ENCODE measurements around the gene FANCI. TPM values are rescaled to one million over a fixed set of nuclear protein-coding genes. Genes with fewer than 3 reads are reported as not detected.

The FANCI gene
- total and polyA plus RNA-seq, 2 of the 4 experiments (the other 2 are of a cell fraction), result 13.2 to 34.2 TPM

GRCh38 chr15:89244574-89244903 lies 760 bp downstream of the FANCI start:
- peaks cover 3% of the 10 kb centered on the region for H3K4me1 ChIP-seq (ENCODE audit: control insufficient read depth, insufficient read depth, low read length)
- H2AFZ ChIP-seq (replicated peaks; ENCODE audit: low read length, poor library complexity), result peak overlapping the region; percentile 99
- no peak for ATAC-seq (ENCODE audit: low read depth)
- no peaks in the 10 kb centered on the region for H3K27me3 ChIP-seq (ENCODE audit: control insufficient read depth, insufficient read depth, low read length)
- H2BK15ac ChIP-seq (ENCODE audit: low read depth, low read length), result no peak overlapping the region
- peak overlapping the region; percentile 61 to 83 for H4K8ac ChIP-seq (ENCODE audit: low read depth in 2 of 2, low read length in 2 of 2)
- H2BK5ac ChIP-seq (ENCODE audit: low read depth, low read length, poor library complexity, severe bottlenecking), result no peak overlapping the region
- TF ChIP-seq CEBPB (IDR thresholded peaks at IDR 0.05; ENCODE audit: low read depth, low read length), result no peak
- no peak for TF ChIP-seq NFE2L2 (IDR thresholded peaks at IDR 0.05; ENCODE audit: low read depth, low read length)
- no peak for TF ChIP-seq BHLHE40 (IDR thresholded peaks at IDR 0.05; ENCODE audit: low read depth, low read length)
- TF ChIP-seq MXI1 (IDR thresholded peaks at IDR 0.05; ENCODE audit: borderline replicate concordance, low read depth, low read length), result no peak
- no peak for TF ChIP-seq USF2 (IDR thresholded peaks at IDR 0.05; ENCODE audit: low read depth, low read length)
- no peak for TF ChIP-seq MAZ (IDR thresholded peaks at IDR 0.05; ENCODE audit: borderline replicate concordance, low read depth, low read length)
- TF ChIP-seq CTCF (conservative IDR thresholded peaks at IDR 0.05; ENCODE audit: low read depth, low read length), result no peak
- TF ChIP-seq CHD1 (IDR thresholded peaks at IDR 0.05; ENCODE audit: low read depth, low read length), result no peak
- no peak for TF ChIP-seq RFX5 (IDR thresholded peaks at IDR 0.05; ENCODE audit: low read depth, low read length)
- TF ChIP-seq ELK1 (IDR thresholded peaks at IDR 0.05; ENCODE audit: borderline replicate concordance, low read depth, low read length), result no peak
- no peak for TF ChIP-seq POLR2A (IDR thresholded peaks at IDR 0.05; ENCODE audit: low read depth, low read length)
- no peak for TF ChIP-seq FOS (IDR thresholded peaks at IDR 0.05; ENCODE audit: low read depth, low read length)
- BruUV-seq (replicated peaks), result no TSS peak
- H3K4ac ChIP-seq (ENCODE audit: low read depth, low read length), result peak overlapping the region; percentile 56; the same call in 1 of the 2 replicates
- peaks cover 3% of the 10 kb centered on the region; the same call in 1 of the 2 replicates for H3K9me1 ChIP-seq (ENCODE audit: insufficient read depth, low read length)
- in situ Hi-C loops (cut with MboI; ENCODE audit: low sequenced_read_pairs), result no loop called here
- no peak overlapping the region for H2BK120ac ChIP-seq (ENCODE audit: low read depth, low read length)
- H3K9me3 ChIP-seq (ENCODE audit: control insufficient read depth, insufficient read depth, low read length), result no peaks in the 10 kb centered on the region
- H3K56ac ChIP-seq (ENCODE audit: extremely low read depth, insufficient read depth, low read length), result peak overlapping the region; percentile 65
- ChIA-PET CTCF (interaction anchor here (0.6 to 2.6 kb wide), 4 partner anchors 8 to 758 kb away, joined by 3 to 13 read pairs (median 8); no protein-coding TSS in a partner anchor), POLR2A (ENCODE audit: unreplicated experiment) (interaction anchor here (0.8 kb wide), 1 partner anchor 9 kb away, joined by 6 read pairs; no protein-coding TSS in a partner anchor)
- H4K20me1 ChIP-seq (ENCODE audit: insufficient read depth, low read length), result no peaks in the 10 kb centered on the region
- H2AK5ac ChIP-seq (ENCODE audit: low read depth, low read length), result no peak overlapping the region
- peak overlapping the region; percentile 87 for H3K4me3 ChIP-seq (ENCODE audit: insufficient read depth, low read depth, low read length)
- H2AK9ac ChIP-seq (replicated peaks; ENCODE audit: low read depth, low read length, poor library complexity), result no peak overlapping the region
- peaks cover 19 to 25% of the 10 kb centered on the region in 2 experiments for H3K79me1 ChIP-seq (ENCODE audit: low read depth in 1 of 2, low read length in 2 of 2)
- WGBS, 2 experiments (ENCODE audit: extremely low coverage in 2 of 2, insufficient read length in 1 of 2), result no CpG with 5 or more reads among the region's 6 CpGs
- H3K27ac ChIP-seq (ENCODE audit: insufficient read depth, low read length), result peak overlapping the region; percentile 44; the same call in 1 of the 2 replicates
- peak overlapping the region; percentile 78 for H3K9ac ChIP-seq (ENCODE audit: low read depth, low read length)
- H3K36me3 ChIP-seq (ENCODE audit: control insufficient read depth, insufficient read depth, low read length), result peaks cover 2% of the 10 kb centered on the region; the same call in 1 of the 2 replicates
- peak overlapping the region; percentile 65 for H3K14ac ChIP-seq (replicated peaks; ENCODE audit: low read depth, low read length)
- dilution Hi-C loops (cut with HindIII; ENCODE audit: low sequenced_read_pairs, unreplicated experiment), result no loop called here
- H3K18ac ChIP-seq (ENCODE audit: low read depth, low read length), result no peak overlapping the region
- no peak overlapping the region; the same call in 1 of the 2 replicates for H4K91ac ChIP-seq (ENCODE audit: insufficient read depth, low read depth, low read length)
- H4K5ac ChIP-seq (ENCODE audit: low read depth, low read length), result no peak overlapping the region
- intact Hi-C loops (cut with micrococcal nuclease), result no loop called here
- H2BK20ac ChIP-seq (ENCODE audit: low read depth, low read length), result no peak overlapping the region
- peak; percentile 16 for DNase-seq
- peak overlapping the region; percentile 92 for H3K23ac ChIP-seq (ENCODE audit: low read depth, low read length)
- H3K4me2 ChIP-seq (ENCODE audit: low read depth, low read length), result peak overlapping the region; percentile 87
